Kasumi-1 (cell line): ENCODE data around the gene MRFAP1L1.
A peak's percentile ranks its signal among the peaks of the same experiment; 100 is the strongest.
"Not testable (repeated sequence)": the region's sequence is repeated elsewhere in the genome, so short reads cannot be mapped to it uniquely, and the experiment has no call there.

Source experiments
- DNase-seq, 2 experiments: peaks; one replicate each; lab custom pipeline; 2025; lab: John Stamatoyannopoulos, UW

Gene MRFAP1L1

GRCh38 chr4:6688879-6689505, 20.7 kb downstream of the MRFAP1L1 start:
- DNase-seq = peak; percentile 92 to 94

- no peak for DNase-seq
Observed at GRCh38 chr4:6687947-6688878, 21.5 kb downstream of the MRFAP1L1 start.

- DNase-seq = no peak
Observed at GRCh38 chr4:6686104-6686787, 23.4 kb downstream of the MRFAP1L1 start.

- DNase-seq = no peak
Observed at GRCh38 chr4:6684656-6685055, 25.0 kb downstream of the MRFAP1L1 start.

GRCh38 chr4:6682862-6683590, 26.6 kb downstream of the MRFAP1L1 start:
- peak in 1 of 2 experiments; percentile 23 for DNase-seq

- DNase-seq = no peak
Observed at GRCh38 chr4:6681191-6681590, 28.5 kb downstream of the MRFAP1L1 start.

GRCh38 chr4:6680372-6681034, 29.2 kb downstream of the MRFAP1L1 start:
- no peak for DNase-seq

- peak in 1 of 2 experiments; percentile 38 for DNase-seq
Observed at GRCh38 chr4:6676722-6677558, 32.7 kb downstream of the MRFAP1L1 start.

GRCh38 chr4:6674500-6675149, 35.0 kb downstream of the MRFAP1L1 start:
- DNase-seq = peak in 1 of 2 experiments; percentile 18

GRCh38 chr4:6673660-6674499, 35.8 kb downstream of the MRFAP1L1 start:
- DNase-seq = peak; percentile 89 to 91

- DNase-seq = not testable (repeated sequence)
Observed at GRCh38 chr4:6673191-6673659, 36.4 kb downstream of the MRFAP1L1 start.

GRCh38 chr4:6672541-6673190, 37.0 kb downstream of the MRFAP1L1 start:
- not testable (repeated sequence) for DNase-seq

- DNase-seq = no peak
Observed at GRCh38 chr4:6672131-6672530, 37.5 kb downstream of the MRFAP1L1 start.

GRCh38 chr4:6671648-6672047, 38.0 kb downstream of the MRFAP1L1 start:
- no peak for DNase-seq

- DNase-seq = no peak
Observed at GRCh38 chr4:6668391-6668790, 41.3 kb downstream of the MRFAP1L1 start.

GRCh38 chr4:6665320-6665654, 44.4 kb downstream of the MRFAP1L1 start:
- DNase-seq = no peak

GRCh38 chr4:6663596-6664393, 45.9 kb downstream of the MRFAP1L1 start:
- DNase-seq = no peak

- no peak for DNase-seq
Observed at GRCh38 chr4:6662591-6662990, 47.1 kb downstream of the MRFAP1L1 start.
